HG02938 (cell line): ENCODE results near the gene TANC1.
A peak's percentile ranks its signal among the peaks of the same experiment; 100 is the strongest.

Experiments used
- ATAC-seq: cut with Tn5 transposase; IDR thresholded peaks from one replicate; pipeline ENCODE4 v1.9.1; 2021; ENCODE audit warnings: mild to moderate bottlenecking, moderate library complexity; ENCODE audit not compliant: unreplicated experiment

TANC1 gene

GRCh38 chr2:159211447-159212396 lies 243.3 kb downstream of the TANC1 start:
- ATAC-seq: no peak

- no peak for ATAC-seq
Measured at GRCh38 chr2:159213296-159213695, 244.9 kb downstream of the TANC1 start.

- ATAC-seq: no peak
Measured at GRCh38 chr2:159214325-159214865, 246.0 kb downstream of the TANC1 start.

- no peak for ATAC-seq
Measured at GRCh38 chr2:159215116-159215515, 246.7 kb downstream of the TANC1 start.

GRCh38 chr2:159217676-159218075 lies 249.2 kb downstream of the TANC1 start:
- no peak for ATAC-seq

GRCh38 chr2:159218389-159218788 lies 249.9 kb downstream of the TANC1 start:
- ATAC-seq: no peak

GRCh38 chr2:159219394-159219998 lies 251.1 kb downstream of the TANC1 start:
- no peak for ATAC-seq

GRCh38 chr2:159224061-159224813 lies 255.8 kb downstream of the TANC1 start:
- no peak for ATAC-seq

- ATAC-seq: no peak
Measured at GRCh38 chr2:159225025-159226016, 256.9 kb downstream of the TANC1 start.

GRCh38 chr2:159226059-159226461 lies 257.6 kb downstream of the TANC1 start:
- peak; percentile 58 for ATAC-seq

- no peak for ATAC-seq
Measured at GRCh38 chr2:159226608-159227385, 258.4 kb downstream of the TANC1 start.

- no peak for ATAC-seq
Measured at GRCh38 chr2:159227467-159227866, 259.0 kb downstream of the TANC1 start.

- ATAC-seq: no peak
Measured at GRCh38 chr2:159228081-159228581, 259.7 kb downstream of the TANC1 start.

- no peak for ATAC-seq
Measured at GRCh38 chr2:159229476-159230144, 261.2 kb downstream of the TANC1 start.

GRCh38 chr2:159230145-159230877 lies 261.9 kb downstream of the TANC1 start:
- no peak for ATAC-seq

- no peak for ATAC-seq
Measured at GRCh38 chr2:159232456-159233170, 264.2 kb downstream of the TANC1 start.

- no peak for ATAC-seq
Measured at GRCh38 chr2:159234868-159235267, 266.4 kb downstream of the TANC1 start.
